ENCODE measurements around the gene C10orf105.

GRCh38 chr10:71687480-71687879, 32.1 kb downstream of the C10orf105 start:
- no peak for TF ChIP-seq EZH2 (IDR thresholded peaks at IDR 0.05)
- no peak for TF ChIP-seq POLR2AphosphoS5 (IDR thresholded peaks at IDR 0.05; ENCODE audit: borderline replicate concordance, low read depth, low read length)

Measured in SK-N-MC (cell line).